ENCODE measurements around the gene CPSF6.
"Not testable (repeated sequence)": the region's sequence is repeated elsewhere in the genome, so short reads cannot be mapped to it uniquely, and the experiment has no call there.

DNA sequence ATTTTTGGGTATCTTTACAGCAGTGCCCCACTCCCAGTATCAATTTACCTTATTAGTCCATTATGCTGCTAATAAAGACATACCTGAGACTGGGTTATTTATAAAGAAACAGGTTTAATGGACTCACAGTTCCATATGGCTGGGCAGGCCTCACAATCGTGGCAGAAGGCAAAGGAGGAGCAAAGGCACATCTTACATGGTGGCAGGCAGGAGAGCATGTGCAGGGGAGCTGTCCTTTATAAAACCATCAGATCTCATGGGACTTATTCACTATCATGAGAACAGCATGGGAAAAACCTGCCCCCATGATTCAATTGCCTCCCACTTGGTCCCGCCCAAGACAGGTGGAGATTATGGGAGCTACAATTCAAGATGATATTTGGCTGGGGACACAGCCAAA lies 77.9 kb downstream of the CPSF6 start:
- TF ChIP-seq, protein P1, sequence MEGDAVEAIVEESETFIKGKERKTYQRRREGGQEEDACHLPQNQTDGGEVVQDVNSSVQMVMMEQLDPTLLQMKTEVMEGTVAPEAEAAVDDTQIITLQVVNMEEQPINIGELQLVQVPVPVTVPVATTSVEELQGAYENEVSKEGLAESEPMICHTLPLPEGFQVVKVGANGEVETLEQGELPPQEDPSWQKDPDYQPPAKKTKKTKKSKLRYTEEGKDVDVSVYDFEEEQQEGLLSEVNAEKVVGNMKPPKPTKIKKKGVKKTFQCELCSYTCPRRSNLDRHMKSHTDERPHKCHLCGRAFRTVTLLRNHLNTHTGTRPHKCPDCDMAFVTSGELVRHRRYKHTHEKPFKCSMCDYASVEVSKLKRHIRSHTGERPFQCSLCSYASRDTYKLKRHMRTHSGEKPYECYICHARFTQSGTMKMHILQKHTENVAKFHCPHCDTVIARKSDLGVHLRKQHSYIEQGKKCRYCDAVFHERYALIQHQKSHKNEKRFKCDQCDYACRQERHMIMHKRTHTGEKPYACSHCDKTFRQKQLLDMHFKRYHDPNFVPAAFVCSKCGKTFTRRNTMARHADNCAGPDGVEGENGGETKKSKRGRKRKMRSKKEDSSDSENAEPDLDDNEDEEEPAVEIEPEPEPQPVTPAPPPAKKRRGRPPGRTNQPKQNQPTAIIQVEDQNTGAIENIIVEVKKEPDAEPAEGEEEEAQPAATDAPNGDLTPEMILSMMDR (IDR thresholded peaks at IDR 0.05 in 2 of 3, conservative IDR thresholded peaks at IDR 0.05 in 1 of 3; ENCODE audit: borderline replicate concordance in 1 of 3, insufficient read depth in 1 of 3, low read depth in 2 of 3, low read length in 2 of 3) = not testable (repeated sequence)
- TF ChIP-seq YY1 (IDR thresholded peaks at IDR 0.05; ENCODE audit: extremely low read depth, insufficient replicate concordance, low read depth, low read length); EZH2 (IDR thresholded peaks at IDR 0.05); EZH2phosphoT487 (IDR thresholded peaks at IDR 0.05; ENCODE audit: borderline replicate concordance); CEBPB (IDR thresholded peaks at IDR 0.05; ENCODE audit: low read depth); RAD21 (IDR thresholded peaks at IDR 0.05; ENCODE audit: low read depth); POLR2AphosphoS5 (IDR thresholded peaks at IDR 0.05; ENCODE audit: low read depth, low read length): not testable (repeated sequence)
